Measurements from ENCODE around the gene NFIC. TPM values are rescaled to one million over a fixed set of nuclear protein-coding genes. Genes with fewer than 3 reads are reported as not detected.

Gene NFIC
- total RNA-seq, 2 donors from 2014 or later: 42.0 to 71.3 TPM

DNA sequence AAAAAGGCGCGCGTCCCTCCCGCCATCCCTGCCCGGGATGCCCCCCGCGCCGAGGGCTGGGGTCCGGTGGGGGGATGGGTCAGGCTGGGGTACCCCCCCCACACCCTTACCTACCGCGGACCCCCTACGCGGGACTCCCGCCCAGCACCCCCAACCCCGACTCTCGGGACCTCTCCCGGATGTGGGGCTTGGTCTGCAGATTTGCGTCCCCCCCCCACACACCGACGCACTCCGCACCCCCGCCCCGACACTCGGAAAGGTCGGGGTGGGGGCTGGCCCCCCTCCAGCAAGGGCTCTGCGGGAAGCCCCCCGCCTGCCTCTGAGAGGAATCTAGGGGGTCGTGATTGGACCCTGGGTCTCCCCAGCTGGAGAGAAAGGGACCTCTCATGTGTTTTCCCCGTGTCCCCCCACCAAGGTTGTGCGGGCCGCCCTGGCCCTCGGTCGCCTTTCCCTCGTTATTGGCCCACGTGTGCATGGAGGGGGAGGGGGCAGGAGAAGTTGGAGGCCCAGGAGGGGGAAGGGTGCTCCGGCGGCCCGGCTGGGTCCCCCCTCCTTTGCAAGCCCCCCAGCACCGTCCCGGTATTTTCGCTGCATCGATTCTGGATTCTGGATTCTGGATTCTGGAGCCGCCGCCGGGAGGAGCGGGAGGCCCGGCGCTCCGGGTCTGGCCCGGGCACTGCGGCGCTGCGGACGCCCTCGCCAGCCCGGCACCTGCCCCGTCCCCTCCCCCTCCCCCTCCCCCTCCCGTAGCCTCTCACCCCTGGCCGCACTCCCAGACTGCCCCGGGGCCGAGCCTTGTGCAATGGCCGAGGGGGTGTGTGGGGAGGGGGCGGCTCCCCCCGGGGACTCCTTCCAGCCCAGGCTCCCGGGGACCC lies 607 bp downstream of the NFIC start:
- Histone ChIP-seq H3K27ac (peak overlapping the region; percentile 81), H3K27me3 (no peaks in the 10 kb centered on the region), H3K4me3 (peak overlapping the region; percentile 64), H3K36me3 (no peaks in the 10 kb centered on the region), H3K4me1 (no peaks in the 10 kb centered on the region), H3K9me3 (no peaks in the 10 kb centered on the region), H3K9ac (ENCODE audit: low read depth in 2 of 2, low read length in 2 of 2) (peak overlapping the region; percentile 76 to 79)
- TF ChIP-seq, protein P1, sequence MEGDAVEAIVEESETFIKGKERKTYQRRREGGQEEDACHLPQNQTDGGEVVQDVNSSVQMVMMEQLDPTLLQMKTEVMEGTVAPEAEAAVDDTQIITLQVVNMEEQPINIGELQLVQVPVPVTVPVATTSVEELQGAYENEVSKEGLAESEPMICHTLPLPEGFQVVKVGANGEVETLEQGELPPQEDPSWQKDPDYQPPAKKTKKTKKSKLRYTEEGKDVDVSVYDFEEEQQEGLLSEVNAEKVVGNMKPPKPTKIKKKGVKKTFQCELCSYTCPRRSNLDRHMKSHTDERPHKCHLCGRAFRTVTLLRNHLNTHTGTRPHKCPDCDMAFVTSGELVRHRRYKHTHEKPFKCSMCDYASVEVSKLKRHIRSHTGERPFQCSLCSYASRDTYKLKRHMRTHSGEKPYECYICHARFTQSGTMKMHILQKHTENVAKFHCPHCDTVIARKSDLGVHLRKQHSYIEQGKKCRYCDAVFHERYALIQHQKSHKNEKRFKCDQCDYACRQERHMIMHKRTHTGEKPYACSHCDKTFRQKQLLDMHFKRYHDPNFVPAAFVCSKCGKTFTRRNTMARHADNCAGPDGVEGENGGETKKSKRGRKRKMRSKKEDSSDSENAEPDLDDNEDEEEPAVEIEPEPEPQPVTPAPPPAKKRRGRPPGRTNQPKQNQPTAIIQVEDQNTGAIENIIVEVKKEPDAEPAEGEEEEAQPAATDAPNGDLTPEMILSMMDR (IDR thresholded peaks at IDR 0.05): no peak
- intact Hi-C loops (cut with DNase I): no loop called here
- peak; percentile 76 for DNase-seq

DNA sequence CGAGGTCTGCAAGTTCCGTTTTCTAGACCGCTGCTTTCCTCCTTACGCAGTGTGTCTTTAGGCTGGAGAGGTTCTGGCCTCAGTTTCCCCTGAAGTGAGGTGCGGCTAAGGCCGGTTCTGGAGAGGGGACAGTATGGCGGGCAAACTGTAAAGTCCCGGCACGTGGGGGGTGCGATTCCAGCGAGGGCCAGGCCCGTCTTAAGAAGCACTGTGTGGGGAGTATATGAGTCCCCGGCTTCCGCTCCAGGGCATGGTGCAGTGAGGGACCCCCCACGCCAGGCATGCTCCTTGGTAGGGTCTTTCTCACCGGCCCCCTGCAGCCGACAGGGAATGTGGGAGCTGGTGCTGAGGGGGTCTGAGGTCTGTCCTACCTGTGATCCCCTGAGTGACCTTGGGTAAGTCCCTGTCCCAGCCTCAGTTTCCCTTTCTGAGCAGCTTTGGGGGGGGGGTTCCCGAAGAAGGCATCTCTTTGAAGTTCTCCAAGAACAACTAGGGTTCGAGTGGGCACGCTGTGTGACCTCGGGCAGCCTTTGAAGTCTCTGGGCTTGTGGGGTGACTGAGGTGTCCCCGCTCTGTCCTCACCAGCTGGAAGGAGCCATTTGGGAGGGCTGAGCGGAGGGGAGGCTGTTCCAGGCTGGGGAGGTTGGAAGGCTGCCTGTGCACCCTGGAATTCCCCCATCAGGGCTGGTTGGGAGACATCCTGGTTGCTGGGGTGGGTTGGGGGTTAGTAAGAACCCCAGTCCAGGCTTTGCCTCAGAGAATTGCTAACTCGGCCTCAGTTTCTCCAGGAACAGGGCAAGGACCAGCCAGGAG lies 1.5 kb downstream of the NFIC start:
- Histone ChIP-seq H3K9ac (ENCODE audit: low read depth in 2 of 2, low read length in 2 of 2) (peak overlapping the region; percentile 76 to 79), H3K9me3 (no peaks in the 10 kb centered on the region), H3K36me3 (no peaks in the 10 kb centered on the region), H3K4me3 (peak overlapping the region; percentile 64), H3K27me3 (no peaks in the 10 kb centered on the region), H3K4me1 (no peaks in the 10 kb centered on the region), H3K27ac (peak overlapping the region; percentile 81)
- TF ChIP-seq, protein P1 (IDR thresholded peaks at IDR 0.05): no peak
- intact Hi-C loops (cut with DNase I): no loop called here
- peak; percentile 39 for DNase-seq

DNA sequence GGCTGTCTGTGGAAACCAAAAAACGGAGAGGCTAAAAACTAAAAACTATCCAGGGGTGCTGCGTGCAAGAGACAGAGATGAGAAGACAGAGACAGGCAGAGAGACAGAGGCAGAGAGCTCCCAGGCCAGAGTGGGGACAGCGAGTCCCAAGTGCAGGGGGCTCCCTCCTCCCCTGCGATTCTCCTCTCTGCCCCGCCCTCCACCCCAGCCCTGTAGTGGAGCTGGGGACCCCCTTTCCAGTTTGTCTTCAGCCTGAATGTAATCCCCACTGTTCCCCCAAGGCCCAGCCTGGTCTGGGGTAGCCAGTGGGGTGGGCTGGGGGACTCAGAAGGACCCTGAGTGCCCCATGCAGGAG lies 2.0 kb downstream of the NFIC start:
- no peaks in the 10 kb centered on the region for H3K36me3 ChIP-seq
- no peaks in the 10 kb centered on the region for H3K9me3 ChIP-seq
- intact Hi-C loops (cut with DNase I): no loop called here
- peak overlapping the region; percentile 76 to 79 for H3K9ac ChIP-seq (ENCODE audit: low read depth in 2 of 2, low read length in 2 of 2)
- no peak for DNase-seq
- peak overlapping the region; percentile 81 for H3K27ac ChIP-seq
- TF ChIP-seq, protein P1 (IDR thresholded peaks at IDR 0.05): no peak
- H3K4me3 ChIP-seq: peak overlapping the region; percentile 64
- H3K27me3 ChIP-seq: no peaks in the 10 kb centered on the region
- no peaks in the 10 kb centered on the region for H3K4me1 ChIP-seq

DNA sequence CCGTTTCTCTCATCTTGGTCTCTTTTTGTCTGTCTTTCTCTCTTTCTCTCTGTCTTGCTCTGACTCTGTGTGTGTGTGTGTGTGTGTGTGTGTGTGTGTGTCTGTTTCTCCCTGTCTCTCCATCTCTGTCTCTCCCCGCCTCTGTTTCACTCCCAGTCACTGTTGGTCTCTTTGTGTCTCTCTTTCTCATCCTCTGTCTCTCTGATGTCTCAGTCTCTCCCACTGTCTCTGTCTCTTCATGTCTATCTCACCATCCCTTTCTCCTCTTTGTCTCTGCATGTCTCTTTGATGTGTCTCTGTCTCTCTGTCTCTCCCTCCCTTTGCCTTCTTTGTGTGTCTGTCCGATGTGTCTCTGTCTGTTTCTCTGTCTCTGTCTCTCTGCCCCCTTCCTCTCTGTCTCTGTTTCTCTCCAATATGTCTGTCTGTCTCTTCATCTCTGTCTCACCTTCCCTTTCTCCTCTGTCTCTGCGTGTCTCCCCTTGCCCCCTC lies 2.5 kb downstream of the NFIC start:
- Histone ChIP-seq H3K9ac (ENCODE audit: low read depth in 2 of 2, low read length in 2 of 2) (peak overlapping the region; percentile 52 to 79), H3K36me3 (no peaks in the 10 kb centered on the region), H3K4me1 (no peaks in the 10 kb centered on the region), H3K9me3 (no peaks in the 10 kb centered on the region), H3K27ac (peak overlapping the region; percentile 81), H3K4me3 (no peak overlapping the region), H3K27me3 (no peaks in the 10 kb centered on the region)
- intact Hi-C loops (cut with DNase I): no loop called here
- TF ChIP-seq, protein P1 (IDR thresholded peaks at IDR 0.05): no peak
- DNase-seq: no peak

DNA sequence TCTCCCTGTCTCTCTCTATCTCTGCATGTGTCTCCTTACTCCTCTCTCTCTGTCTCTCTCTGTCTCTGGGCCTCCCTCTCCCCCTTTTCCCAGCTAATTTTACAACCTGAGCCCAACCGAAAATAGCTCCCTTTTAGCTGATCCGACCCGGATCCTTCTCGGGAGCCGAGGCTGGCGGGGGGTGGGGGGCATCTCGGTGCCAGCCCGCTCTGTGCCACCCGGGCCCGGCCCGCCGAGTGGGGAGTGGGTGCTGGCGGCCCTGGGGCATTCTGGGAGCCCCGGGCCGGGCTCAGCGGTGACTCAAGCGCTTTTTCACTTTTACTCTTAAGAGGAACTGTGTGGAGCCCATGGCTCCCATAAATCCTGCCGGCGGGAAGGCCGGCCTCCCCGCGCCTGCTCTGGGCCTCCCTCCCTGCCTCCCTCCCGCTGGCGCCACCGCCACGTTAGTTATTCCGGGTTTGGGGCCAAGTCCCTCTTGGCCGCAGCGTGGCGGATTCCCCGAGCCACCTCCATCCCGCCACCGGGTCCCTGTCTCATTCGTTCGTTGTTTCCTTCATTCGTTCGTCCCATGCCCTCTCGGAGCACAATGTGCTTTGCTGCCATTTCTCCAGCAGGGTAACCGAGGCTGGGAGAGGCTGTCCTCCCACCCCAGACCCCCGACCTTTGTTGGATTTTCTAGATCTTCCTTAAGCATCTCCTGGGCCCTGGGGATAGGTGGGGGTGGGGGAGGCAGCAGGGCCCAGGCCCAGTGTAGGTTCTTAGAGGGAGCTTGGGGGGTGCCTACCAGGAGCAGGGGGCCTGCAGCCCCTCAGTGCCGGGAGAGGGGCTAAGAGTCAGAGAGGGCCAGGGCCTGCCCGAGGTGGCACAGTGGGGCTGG lies 3.2 kb downstream of the NFIC start:
- H3K27me3 ChIP-seq: no peaks in the 10 kb centered on the region
- H3K9ac ChIP-seq (ENCODE audit: low read depth in 2 of 2, low read length in 2 of 2): peak overlapping the region; percentile 52 to 79
- intact Hi-C loops (cut with DNase I): no loop called here
- no peaks in the 10 kb centered on the region for H3K9me3 ChIP-seq
- H3K27ac ChIP-seq: peak overlapping the region; percentile 81
- peak; percentile 47 for DNase-seq
- no peaks in the 10 kb centered on the region for H3K4me1 ChIP-seq
- H3K36me3 ChIP-seq: no peaks in the 10 kb centered on the region
- H3K4me3 ChIP-seq: no peak overlapping the region
- TF ChIP-seq, protein P1 (IDR thresholded peaks at IDR 0.05): no peak

Measured in colonic mucosa (tissue), 4 donors.